ENCODE measurements around the gene GRM1.

Gene GRM1

GRCh38 chr6:146100776-146101175 lies 71.9 kb downstream of the GRM1 start:
- no peak for DNase-seq

GRCh38 chr6:146103416-146104072 lies 74.7 kb downstream of the GRM1 start:
- DNase-seq, result no peak

- DNase-seq, result no peak
Measured at GRCh38 chr6:146106532-146106931, 77.7 kb downstream of the GRM1 start.

GRCh38 chr6:146110990-146111389 lies 82.1 kb downstream of the GRM1 start:
- no peak for DNase-seq

GRCh38 chr6:146111881-146112450 lies 83.1 kb downstream of the GRM1 start:
- DNase-seq, result no peak

- DNase-seq, result no peak
Measured at GRCh38 chr6:146113084-146113623, 84.3 kb downstream of the GRM1 start.

GRCh38 chr6:146123616-146124015 lies 94.8 kb downstream of the GRM1 start:
- DNase-seq, result no peak

GRCh38 chr6:146127447-146128215 lies 98.8 kb downstream of the GRM1 start:
- no peak for DNase-seq

GRCh38 chr6:146133866-146134265 lies 105.0 kb downstream of the GRM1 start:
- no peak for DNase-seq

GRCh38 chr6:146135167-146135566 lies 106.3 kb downstream of the GRM1 start:
- no peak for DNase-seq

- no peak for DNase-seq
Measured at GRCh38 chr6:146146836-146147235, 118.0 kb downstream of the GRM1 start.

GRCh38 chr6:146149770-146150169 lies 120.9 kb downstream of the GRM1 start:
- DNase-seq, result no peak

GRCh38 chr6:146153040-146153758 lies 124.3 kb downstream of the GRM1 start:
- no peak for DNase-seq

GRCh38 chr6:146154197-146154596 lies 125.3 kb downstream of the GRM1 start:
- no peak for DNase-seq

- no peak for DNase-seq
Measured at GRCh38 chr6:146161664-146162063, 132.8 kb downstream of the GRM1 start.

- no peak for DNase-seq
Measured at GRCh38 chr6:146169872-146170271, 141.0 kb downstream of the GRM1 start.

GRCh38 chr6:146177785-146178184 lies 148.9 kb downstream of the GRM1 start:
- DNase-seq, result no peak

- DNase-seq, result no peak
Measured at GRCh38 chr6:146183831-146184230, 155.0 kb downstream of the GRM1 start.

GRCh38 chr6:146184701-146185100 lies 155.8 kb downstream of the GRM1 start:
- DNase-seq, result no peak

GRCh38 chr6:146189131-146189530 lies 160.3 kb downstream of the GRM1 start:
- DNase-seq, result no peak

- no peak for DNase-seq
Measured at GRCh38 chr6:146190581-146190980, 161.7 kb downstream of the GRM1 start.

- no peak for DNase-seq
Measured at GRCh38 chr6:146191166-146191565, 162.3 kb downstream of the GRM1 start.

- no peak for DNase-seq
Measured at GRCh38 chr6:146191612-146192011, 162.8 kb downstream of the GRM1 start.
